SK-N-MC (cell line): ENCODE measurements around the gene MKLN1.

Experiments used
- EZH2 ChIP-seq: fragments of 200-600 bp; sonication (generic); IDR thresholded peaks from one replicate; pipeline ENCODE4 v1.6.1; 2017; ENCODE audit warnings: antibody characterized with exemption
- FOXP2 ChIP-seq: optimal IDR thresholded peaks from 2 replicates; pipeline ENCODE3; 2011; ENCODE audit warnings: mild to moderate bottlenecking, moderate library complexity; ENCODE audit not compliant: insufficient read depth; ENCODE audit errors: extremely low read length, control extremely low read depth
- POLR2AphosphoS5 ChIP-seq: IDR thresholded peaks from 2 replicates; pipeline ENCODE4 v1.6.1; 2012; ENCODE audit warnings: mild to moderate bottlenecking, low read depth, low read length, borderline replicate concordance

- no peak for TF ChIP-seq EZH2
- no peak for TF ChIP-seq POLR2AphosphoS5
- no peak for TF ChIP-seq FOXP2
Observed at GRCh38 chr7:131530137-131530536, 202.5 kb downstream of the MKLN1 start.
